ENCODE results near the gene SIX6.

Gene SIX6

DNA sequence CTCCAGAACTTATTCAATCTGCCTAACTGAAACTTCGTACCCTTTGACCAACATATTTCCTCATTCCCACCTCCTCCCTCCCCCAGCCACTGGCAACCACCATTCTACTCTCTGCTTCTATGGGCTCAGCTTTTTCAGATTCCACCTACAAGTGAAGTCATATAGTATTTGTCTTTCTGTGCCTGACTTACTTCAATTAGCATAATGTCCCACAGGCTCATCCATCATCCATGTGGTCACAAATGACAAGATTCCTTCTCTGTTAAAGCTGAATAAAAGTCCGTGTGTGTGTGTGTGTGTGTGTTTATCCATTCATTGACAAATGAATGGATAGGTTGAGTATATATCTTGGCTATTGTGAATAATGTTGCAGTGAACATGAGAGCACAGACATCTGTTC lies 21.7 kb upstream of the SIX6 start:
- TF ChIP-seq, protein P1, sequence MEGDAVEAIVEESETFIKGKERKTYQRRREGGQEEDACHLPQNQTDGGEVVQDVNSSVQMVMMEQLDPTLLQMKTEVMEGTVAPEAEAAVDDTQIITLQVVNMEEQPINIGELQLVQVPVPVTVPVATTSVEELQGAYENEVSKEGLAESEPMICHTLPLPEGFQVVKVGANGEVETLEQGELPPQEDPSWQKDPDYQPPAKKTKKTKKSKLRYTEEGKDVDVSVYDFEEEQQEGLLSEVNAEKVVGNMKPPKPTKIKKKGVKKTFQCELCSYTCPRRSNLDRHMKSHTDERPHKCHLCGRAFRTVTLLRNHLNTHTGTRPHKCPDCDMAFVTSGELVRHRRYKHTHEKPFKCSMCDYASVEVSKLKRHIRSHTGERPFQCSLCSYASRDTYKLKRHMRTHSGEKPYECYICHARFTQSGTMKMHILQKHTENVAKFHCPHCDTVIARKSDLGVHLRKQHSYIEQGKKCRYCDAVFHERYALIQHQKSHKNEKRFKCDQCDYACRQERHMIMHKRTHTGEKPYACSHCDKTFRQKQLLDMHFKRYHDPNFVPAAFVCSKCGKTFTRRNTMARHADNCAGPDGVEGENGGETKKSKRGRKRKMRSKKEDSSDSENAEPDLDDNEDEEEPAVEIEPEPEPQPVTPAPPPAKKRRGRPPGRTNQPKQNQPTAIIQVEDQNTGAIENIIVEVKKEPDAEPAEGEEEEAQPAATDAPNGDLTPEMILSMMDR (IDR thresholded peaks at IDR 0.05; ENCODE audit: low read depth, low read length, missing control alignments): no peak
- Histone ChIP-seq H3K36me3 (replicated peaks) (no peaks in the 10 kb centered on the region), H3K27ac (no peak overlapping the region), H3K4me3 (ENCODE audit: low read depth, low read length) (no peak overlapping the region), H3K27me3 (replicated peaks) (peaks cover 37% of the 10 kb centered on the region)
- DNase-seq: no peak
- in situ Hi-C loops (cut with HindIII; ENCODE audit: low pct_ligation_motif_present, low sequenced_read_pairs): no loop called here

DNA sequence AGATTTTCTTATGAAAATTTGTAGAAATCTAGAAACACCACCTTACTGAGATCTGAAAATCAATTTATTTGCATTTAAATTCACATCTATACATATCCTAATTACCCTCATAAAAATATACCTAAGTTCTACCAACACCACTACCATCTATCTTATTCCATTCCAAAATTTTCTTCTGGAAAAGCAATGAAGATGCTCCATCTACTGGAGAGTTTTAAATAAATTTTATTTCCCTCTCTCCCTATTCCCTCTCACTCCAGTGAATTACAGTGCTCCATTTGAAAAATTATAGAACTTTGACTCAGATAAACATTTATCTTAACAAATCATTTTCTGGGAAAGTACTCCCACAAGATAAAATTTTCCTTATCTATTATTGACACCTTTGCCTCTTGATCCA lies 20.8 kb upstream of the SIX6 start:
- Histone ChIP-seq H3K27me3 (replicated peaks) (peaks cover 37% of the 10 kb centered on the region), H3K4me3 (ENCODE audit: low read depth, low read length) (no peak overlapping the region), H3K27ac (no peak overlapping the region), H3K36me3 (replicated peaks) (no peaks in the 10 kb centered on the region)
- no peak for DNase-seq
- in situ Hi-C loops (cut with HindIII; ENCODE audit: low pct_ligation_motif_present, low sequenced_read_pairs): no loop called here
- TF ChIP-seq, protein P1 (IDR thresholded peaks at IDR 0.05; ENCODE audit: low read depth, low read length, missing control alignments): no peak

DNA sequence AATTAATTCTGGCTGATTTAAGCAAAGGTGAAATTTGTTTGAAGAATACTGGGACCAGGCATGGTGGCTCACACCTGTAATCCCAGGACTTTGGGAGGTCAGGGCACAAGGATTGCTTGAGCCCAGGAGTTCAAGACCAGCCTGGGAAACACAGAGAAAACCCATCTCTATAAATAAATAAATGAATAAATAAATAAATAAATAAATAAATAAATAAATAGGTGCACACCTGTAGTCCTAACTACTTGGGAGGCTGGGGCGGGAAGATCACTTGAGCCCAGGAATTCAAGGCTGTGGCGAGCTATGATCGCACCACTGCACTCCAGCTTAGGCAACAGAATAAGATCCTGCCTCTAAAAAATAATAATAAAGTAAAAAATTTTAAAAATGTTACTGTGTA lies 18.7 kb upstream of the SIX6 start:
- Histone ChIP-seq H3K27me3 (replicated peaks) (peaks cover 28% of the 10 kb centered on the region), H3K4me3 (ENCODE audit: low read depth, low read length) (no peak overlapping the region), H3K27ac (no peak overlapping the region), H3K36me3 (replicated peaks) (no peaks in the 10 kb centered on the region)
- TF ChIP-seq, protein P1 (IDR thresholded peaks at IDR 0.05; ENCODE audit: low read depth, low read length, missing control alignments): no peak
- in situ Hi-C loops (cut with HindIII; ENCODE audit: low pct_ligation_motif_present, low sequenced_read_pairs): no loop called here
- no peak for DNase-seq

DNA sequence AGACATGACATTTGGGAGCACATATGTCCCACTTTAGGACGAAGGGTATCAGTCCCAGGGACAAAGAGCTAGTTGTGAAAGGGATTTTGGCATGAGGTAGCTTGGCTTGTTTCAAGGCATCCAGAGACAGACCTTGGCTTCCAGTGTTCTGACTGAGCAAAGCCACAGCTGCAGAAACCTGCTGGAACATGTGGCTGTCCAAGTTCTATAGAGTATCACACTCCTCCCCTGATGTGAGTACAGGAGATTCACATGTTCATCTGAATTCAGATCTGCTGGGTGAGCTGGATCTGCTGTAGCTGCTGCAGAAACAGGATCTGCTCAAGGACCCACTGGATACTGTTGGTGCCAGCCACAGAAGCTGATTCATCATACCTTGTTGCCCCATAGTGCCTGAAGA lies 13.0 kb upstream of the SIX6 start:
- TF ChIP-seq, protein P1 (IDR thresholded peaks at IDR 0.05; ENCODE audit: low read depth, low read length, missing control alignments): no peak
- in situ Hi-C loops (cut with HindIII; ENCODE audit: low pct_ligation_motif_present, low sequenced_read_pairs): no loop called here
- H3K27me3 ChIP-seq (replicated peaks): no peaks in the 10 kb centered on the region
- DNase-seq: no peak
- H3K27ac ChIP-seq: no peak overlapping the region
- H3K4me3 ChIP-seq (ENCODE audit: low read depth, low read length): no peak overlapping the region
- H3K36me3 ChIP-seq (replicated peaks): no peaks in the 10 kb centered on the region

DNA sequence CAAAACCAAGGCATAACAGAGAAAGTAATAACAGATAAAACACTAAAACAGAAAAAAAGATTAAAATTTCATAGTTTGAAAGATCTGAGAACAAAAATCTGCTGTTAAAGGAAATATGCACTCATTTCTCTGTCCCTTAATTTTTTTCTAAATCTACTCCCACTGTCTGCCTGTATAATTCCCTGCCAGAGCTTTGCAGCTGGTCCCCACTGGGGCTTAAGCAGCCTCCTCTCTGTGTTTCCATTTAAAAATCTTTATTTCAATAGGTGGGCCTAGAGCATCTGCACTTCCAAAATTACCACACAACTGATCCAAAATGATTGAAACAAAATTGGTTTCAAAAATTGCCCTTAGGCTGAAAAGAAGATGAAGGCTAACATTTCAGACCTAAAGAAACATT lies 6.4 kb upstream of the SIX6 start:
- Histone ChIP-seq H3K27me3 (replicated peaks) (peaks cover 42% of the 10 kb centered on the region), H3K27ac (no peak overlapping the region), H3K4me3 (ENCODE audit: low read depth, low read length) (no peak overlapping the region), H3K36me3 (replicated peaks) (no peaks in the 10 kb centered on the region)
- no peak for DNase-seq
- TF ChIP-seq, protein P1 (IDR thresholded peaks at IDR 0.05; ENCODE audit: low read depth, low read length, missing control alignments): no peak
- in situ Hi-C loops (cut with HindIII; ENCODE audit: low pct_ligation_motif_present, low sequenced_read_pairs): no loop called here

DNA sequence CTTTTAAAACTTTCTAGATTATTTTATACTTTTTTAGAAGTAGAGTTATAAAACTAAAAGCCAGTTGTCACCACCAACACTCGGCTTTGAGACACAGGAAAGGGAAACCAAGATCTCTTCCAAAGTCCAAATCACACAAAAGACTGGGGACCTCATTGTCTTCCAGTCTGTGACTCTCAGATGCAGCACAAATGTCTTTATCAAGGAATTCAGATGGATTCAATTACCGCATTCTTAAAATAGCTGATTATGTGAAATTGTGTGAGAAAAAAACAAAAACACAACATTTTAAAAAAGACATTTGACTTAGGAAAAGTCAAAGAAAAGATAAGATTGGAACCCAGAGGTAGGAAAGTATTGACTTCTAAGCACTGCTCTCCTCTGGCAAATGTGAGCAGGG lies 3.5 kb upstream of the SIX6 start:
- Histone ChIP-seq H3K36me3 (replicated peaks) (no peaks in the 10 kb centered on the region), H3K4me3 (ENCODE audit: low read depth, low read length) (no peak overlapping the region), H3K27me3 (replicated peaks) (peaks cover 69% of the 10 kb centered on the region), H3K27ac (no peak overlapping the region)
- TF ChIP-seq, protein P1 (IDR thresholded peaks at IDR 0.05; ENCODE audit: low read depth, low read length, missing control alignments): no peak
- no peak for DNase-seq
- in situ Hi-C loops (cut with HindIII; ENCODE audit: low pct_ligation_motif_present, low sequenced_read_pairs): no loop called here
